Activated CD4-positive, CD25-positive, alpha-beta regulatory T cell (primary cell): ENCODE results near the gene HSPA5.
A peak's percentile ranks its signal among the peaks of the same experiment; 100 is the strongest.

Experiments used
- DNase-seq, 4 experiments: peaks; one replicate each; lab custom pipeline; 2025; lab: John Stamatoyannopoulos, UW

HSPA5 gene

DNA sequence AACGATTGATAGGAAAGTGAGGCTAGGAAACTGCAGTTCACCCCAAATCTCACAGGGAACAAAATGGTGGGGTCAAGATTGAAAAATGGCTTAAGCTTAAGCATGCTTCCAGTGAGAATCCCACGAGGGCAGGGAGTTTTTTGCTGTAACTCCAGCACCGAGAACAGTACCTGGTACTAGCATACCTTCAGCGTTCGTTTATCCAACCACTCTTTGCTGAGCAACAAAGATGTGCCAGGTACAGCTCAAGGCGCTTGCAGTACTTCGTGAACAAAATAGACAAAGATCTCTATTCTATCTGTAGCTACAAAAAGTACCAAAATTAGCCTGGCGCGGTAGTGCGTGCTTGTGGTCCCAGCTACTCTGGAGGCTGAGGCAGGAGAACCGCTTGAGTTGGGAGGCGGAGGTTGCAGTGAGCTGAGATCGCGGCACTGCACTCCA, 50.8 kb downstream of the HSPA5 start:
- DNase-seq = no peak

- DNase-seq = peak; percentile 90 to 97 (median 96)
Measured at GRCh38 chr9:125189361-125190289, 51.5 kb downstream of the HSPA5 start, which contains the start of gene PPP6C. Gene PPP6C (minus strand): TSS chr9:125189803. CDS start chr9:125189718, 85 bp downstream.

- peak in 2 of 4 experiments; percentile 8 to 21 for DNase-seq
Measured at GRCh38 chr9:125189011-125189360, 52.2 kb downstream of the HSPA5 start.
